AG09319 (cell line): ENCODE results near the gene HOXB7.

Experiments used
- DNase-seq: peaks from one replicate; pipeline ENCODE4 v3.0.0-alpha.2; 2010; ENCODE audit warnings: low read depth; ENCODE audit errors: extremely low read depth
- TF ChIP-seq, protein P1 (sequence below): IDR thresholded peaks from 2 replicates; pipeline ENCODE4 v1.5.1; 2011; ENCODE audit warnings: low read depth, mild to moderate bottlenecking, inconsistent platforms, low read length, moderate library complexity

The HOXB7 gene

DNA sequence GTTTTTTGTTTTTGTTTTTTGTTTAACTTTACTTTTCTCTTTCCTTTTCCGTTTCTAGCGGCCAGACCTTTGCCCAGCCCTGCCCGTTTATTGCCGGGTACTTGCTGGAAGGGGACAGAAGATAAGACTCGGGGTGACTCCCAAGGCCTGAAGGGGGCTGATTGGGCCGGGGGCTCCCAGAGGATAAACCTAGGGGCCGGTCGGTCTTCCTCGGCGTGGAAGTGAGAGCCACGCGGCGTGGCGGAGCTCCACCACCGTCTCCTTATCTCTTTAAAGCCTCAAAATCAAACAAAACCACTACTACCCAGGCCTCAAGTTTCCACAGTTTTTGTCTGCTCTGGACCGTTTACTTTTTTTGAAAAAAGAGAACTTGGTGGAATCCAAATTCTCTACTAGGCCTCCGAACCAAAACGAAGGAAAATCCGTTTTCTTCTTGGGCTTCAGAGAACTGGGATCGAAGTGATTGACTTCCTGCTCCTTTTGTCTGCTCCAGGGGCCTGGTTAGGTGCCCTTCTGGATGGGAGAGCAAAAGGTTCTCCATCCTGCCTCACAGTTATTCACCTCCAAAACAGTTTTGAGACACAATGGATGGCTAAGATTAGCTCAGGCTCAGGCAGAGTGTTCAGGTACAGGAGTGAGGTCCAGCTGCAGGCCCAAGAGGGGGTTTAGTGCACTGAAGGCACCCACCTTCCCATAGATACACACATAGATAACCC is 23.8 kb upstream of the HOXB7 start:
- TF ChIP-seq, protein P1, sequence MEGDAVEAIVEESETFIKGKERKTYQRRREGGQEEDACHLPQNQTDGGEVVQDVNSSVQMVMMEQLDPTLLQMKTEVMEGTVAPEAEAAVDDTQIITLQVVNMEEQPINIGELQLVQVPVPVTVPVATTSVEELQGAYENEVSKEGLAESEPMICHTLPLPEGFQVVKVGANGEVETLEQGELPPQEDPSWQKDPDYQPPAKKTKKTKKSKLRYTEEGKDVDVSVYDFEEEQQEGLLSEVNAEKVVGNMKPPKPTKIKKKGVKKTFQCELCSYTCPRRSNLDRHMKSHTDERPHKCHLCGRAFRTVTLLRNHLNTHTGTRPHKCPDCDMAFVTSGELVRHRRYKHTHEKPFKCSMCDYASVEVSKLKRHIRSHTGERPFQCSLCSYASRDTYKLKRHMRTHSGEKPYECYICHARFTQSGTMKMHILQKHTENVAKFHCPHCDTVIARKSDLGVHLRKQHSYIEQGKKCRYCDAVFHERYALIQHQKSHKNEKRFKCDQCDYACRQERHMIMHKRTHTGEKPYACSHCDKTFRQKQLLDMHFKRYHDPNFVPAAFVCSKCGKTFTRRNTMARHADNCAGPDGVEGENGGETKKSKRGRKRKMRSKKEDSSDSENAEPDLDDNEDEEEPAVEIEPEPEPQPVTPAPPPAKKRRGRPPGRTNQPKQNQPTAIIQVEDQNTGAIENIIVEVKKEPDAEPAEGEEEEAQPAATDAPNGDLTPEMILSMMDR, result no peak
- no peak for DNase-seq

DNA sequence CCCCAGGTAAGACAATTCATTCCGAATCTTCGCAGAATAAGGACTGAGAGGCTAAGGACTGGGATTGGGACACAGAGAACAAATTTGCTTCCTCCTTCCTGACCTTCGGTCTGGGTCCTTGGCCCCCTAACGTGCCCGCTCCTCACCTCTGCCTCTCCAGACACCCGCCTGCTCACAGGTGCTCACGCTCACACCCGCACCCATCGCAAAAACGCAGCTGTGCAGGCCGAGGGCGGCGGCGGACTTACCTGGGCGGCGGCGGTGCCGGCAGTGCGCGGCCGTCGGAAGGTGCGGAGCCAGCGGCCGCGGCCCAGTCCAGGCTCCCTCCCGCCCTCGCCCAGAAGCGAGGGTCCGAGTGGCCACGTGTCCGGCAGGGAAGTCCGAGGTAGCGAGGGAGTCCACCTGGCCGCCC is 22.5 kb upstream of the HOXB7 start:
- TF ChIP-seq, protein P1, result no peak
- no peak for DNase-seq

DNA sequence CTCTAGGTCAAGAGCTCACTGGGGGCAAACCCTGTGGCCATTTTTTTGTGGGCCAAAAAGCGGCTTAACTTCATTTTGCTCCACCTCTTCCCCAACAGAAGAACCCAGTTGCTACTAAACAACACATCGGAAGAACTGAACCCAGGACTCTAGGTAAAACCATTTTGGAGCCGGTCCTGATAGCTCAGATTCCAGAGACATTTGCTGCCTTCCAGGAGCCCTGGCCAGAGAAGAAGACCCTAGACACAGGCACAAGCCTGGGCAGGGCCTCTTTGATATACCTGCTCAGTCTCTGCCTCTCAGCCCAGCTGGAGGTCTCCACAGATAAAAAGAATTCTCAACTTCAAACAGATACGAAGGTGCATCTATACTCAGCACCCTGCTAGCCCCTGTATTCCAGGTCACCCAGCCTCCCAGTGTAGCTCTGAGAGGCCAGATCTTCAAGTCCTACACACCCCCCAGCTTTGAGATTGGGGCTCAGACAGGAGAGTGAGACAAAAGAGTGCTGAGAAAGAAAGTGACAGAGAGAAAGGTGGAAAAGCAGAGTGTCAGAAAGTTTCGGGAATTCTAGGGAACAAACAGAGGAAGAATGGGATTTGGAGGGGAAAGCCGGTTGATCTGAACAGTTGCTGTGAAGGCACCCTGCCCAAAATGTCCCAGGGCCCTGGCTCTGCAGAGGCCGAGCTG is 21.9 kb upstream of the HOXB7 start:
- TF ChIP-seq, protein P1, result no peak
- no peak for DNase-seq

DNA sequence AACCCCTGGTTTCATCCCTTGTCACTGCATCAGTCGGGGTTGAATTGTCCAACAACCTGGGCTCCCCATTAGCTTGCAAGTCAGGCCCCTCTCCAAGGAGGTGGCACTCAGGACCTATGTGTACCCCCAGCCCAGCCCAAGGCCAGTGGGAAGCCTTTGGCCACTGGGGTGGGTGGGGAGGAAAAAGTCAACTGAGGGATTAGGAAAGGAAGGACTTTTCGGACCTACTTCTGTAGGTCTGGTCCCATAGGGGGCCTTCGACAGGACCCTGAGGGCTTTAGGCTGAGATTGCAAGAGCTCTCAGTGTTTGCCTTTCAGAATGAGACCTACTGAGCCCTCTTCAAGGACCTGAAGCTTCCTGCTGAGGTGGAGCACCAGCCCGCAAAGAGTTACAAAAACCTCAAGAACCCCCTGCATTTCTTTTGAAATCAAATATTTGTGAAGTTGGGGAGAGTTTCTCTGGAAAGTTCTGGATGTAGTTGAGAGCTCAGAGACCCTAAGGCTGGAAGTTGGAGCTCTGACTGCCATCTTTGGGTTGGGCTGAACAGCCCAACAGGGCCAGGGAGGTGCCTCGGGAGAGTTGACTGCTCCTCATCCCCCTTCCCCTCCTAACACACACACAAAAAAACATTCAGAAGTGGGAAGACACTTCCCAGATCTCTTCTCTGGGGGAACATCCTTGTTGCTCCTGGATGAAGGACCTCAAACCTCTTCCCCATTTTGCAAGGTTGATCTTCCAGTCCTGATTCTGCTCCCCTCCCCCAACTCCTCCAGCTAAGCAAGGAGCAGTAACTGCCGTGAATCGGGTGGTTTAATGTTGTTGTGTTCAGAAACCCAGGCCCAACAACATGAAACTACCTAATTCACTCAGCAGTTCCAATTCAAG is 21.1 kb upstream of the HOXB7 start:
- TF ChIP-seq, protein P1, result no peak
- DNase-seq, result no peak

DNA sequence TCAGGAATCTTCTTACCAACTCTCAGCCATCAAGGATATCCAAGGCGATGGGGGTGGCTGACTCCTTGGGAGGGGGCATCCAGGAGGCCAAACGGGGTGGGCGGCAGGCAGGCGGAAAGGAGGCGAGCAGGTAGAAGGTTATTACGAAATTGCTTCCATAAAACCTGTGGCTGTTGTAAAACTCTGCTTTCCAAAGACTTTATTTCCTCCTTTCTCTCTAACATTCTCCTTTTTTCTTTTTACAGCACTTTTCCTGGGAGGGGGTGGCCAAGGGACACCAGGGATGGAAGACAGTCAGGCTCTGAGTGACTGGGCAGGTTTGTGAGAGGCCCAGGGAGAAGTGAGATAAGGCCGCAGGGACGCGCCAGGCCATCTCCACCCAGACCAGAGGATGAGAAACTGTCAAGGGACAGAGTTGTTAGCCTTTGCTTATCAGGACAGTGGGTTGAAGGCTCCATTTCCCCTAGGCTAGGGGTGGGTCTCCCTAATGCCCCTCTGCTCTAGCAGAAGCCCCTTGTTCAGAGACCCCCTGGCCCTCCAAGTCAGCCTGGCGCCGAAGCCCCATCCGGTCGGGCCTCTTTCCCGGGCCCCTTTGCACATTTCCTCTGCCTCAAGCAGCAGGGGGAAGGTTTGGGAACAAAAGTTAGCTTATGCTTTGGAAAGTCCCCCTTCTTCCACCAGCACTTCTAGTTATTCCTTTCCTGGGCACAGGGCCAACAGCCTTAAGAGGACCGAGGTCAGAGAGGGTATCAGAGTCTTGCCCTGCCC is 20.3 kb upstream of the HOXB7 start:
- no peak for DNase-seq
- TF ChIP-seq, protein P1, result no peak

DNA sequence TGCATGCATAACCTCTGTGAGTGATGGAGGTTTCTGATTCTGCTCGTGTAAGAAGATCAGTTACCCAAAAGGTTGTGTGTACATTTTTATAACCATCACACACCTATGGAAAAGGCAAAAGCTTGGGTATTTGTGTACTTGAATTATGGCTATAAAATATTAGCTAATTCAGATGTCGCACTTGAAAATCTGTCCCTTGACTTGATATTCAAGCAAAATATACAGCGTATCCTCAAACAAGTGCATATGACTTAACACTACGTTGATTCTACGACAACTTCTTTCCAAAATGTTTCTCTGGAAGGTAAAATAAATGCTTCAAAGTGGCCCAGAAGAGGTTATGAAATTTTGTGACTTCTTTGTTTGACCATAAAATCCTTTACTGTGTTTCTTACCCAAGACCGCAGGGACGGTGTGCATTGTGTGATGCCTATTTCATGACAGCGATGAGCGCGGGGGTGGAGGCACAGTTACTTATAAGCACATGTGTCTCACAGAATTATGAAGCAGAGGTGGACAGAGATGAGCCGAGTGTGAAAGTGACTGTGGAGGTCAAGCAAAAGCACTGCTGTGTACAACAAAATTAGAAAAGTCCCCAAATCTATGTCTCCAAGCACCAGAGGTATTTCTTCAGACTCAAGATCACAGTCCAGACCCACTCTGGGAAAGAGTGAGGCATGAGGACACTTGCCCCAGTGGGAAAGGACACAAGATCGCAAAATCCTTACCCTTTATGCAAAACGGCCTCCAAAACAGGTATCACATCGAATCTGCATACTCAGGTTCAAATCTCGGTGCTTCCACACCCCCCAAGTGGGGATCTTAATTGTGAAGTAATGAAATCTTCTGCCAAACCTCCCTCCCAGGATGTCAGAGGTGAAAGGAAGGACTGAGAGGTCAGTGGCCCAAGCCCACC is 19.4 kb upstream of the HOXB7 start:
- TF ChIP-seq, protein P1, result no peak
- DNase-seq, result no peak
